ENCODE measurements around the gene CDCA7L. TPM values are rescaled to one million over a fixed set of nuclear protein-coding genes. Genes with fewer than 3 reads are reported as not detected.

The CDCA7L gene
- total and polyA plus RNA-seq, 2 of the 13 experiments (the other 11 are each of a cell fraction or from before 2014, with no cell fraction given): 2.7 to 4.2 TPM

DNA sequence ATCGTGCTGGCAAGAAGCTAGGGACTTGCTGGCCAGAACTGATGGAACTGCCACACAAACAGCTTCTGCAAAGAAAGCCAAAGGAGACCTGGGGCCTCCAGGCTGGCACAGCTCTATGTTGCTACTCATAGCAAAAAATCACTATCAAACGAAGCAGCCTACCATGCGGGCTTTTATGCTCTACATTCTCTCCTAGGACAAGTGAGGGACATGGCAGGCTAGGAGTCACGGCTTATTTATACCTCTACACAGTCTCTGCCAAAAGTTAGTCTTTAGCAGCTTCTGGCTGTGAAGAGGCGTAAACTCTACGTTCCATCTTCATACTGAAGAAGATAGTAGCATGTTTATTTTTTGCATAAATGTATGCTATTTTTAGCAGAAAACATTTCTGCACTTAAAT lies 35.4 kb downstream of the CDCA7L start:
- intact Hi-C loops (cut with micrococcal nuclease; ENCODE audit: unreplicated experiment) (no loop called here), in situ Hi-C loops (cut with HindIII; ENCODE audit: extremely low pct_ligation_motif_present, low pct_unique_long_range_greater_than_20kb) (no loop called here)
- FAIRE-seq: no peak
- TF ChIP-seq, protein P1, sequence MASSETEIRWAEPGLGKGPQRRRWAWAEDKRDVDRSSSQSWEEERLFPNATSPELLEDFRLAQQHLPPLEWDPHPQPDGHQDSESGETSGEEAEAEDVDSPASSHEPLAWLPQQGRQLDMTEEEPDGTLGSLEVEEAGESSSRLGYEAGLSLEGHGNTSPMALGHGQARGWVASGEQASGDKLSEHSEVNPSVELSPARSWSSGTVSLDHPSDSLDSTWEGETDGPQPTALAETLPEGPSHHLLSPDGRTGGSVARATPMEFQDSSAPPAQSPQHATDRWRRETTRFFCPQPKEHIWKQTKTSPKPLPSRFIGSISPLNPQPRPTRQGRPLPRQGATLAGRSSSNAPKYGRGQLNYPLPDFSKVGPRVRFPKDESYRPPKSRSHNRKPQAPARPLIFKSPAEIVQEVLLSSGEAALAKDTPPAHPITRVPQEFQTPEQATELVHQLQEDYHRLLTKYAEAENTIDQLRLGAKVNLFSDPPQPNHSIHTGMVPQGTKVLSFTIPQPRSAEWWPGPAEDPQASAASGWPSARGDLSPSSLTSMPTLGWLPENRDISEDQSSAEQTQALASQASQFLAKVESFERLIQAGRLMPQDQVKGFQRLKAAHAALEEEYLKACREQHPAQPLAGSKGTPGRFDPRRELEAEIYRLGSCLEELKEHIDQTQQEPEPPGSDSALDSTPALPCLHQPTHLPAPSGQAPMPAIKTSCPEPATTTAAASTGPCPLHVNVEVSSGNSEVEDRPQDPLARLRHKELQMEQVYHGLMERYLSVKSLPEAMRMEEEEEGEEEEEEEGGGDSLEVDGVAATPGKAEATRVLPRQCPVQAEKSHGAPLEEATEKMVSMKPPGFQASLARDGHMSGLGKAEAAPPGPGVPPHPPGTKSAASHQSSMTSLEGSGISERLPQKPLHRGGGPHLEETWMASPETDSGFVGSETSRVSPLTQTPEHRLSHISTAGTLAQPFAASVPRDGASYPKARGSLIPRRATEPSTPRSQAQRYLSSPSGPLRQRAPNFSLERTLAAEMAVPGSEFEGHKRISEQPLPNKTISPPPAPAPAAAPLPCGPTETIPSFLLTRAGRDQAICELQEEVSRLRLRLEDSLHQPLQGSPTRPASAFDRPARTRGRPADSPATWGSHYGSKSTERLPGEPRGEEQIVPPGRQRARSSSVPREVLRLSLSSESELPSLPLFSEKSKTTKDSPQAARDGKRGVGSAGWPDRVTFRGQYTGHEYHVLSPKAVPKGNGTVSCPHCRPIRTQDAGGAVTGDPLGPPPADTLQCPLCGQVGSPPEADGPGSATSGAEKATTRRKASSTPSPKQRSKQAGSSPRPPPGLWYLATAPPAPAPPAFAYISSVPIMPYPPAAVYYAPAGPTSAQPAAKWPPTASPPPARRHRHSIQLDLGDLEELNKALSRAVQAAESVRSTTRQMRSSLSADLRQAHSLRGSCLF (CRISPR knock-in tag; IDR thresholded peaks at IDR 0.05; ENCODE audit: borderline replicate concordance): no peak
- TF ChIP-seq ZNF138 (CRISPR knock-in tag; IDR thresholded peaks at IDR 0.05; ENCODE audit: low read depth): no peak
- no peak for TF ChIP-seq ISX (CRISPR knock-in tag; conservative IDR thresholded peaks at IDR 0.05)
- TF ChIP-seq NFATC3 (CRISPR knock-in tag; IDR thresholded peaks at IDR 0.05): no peak
- no peak for TF ChIP-seq ZFX (CRISPR knock-in tag; IDR thresholded peaks at IDR 0.05; ENCODE audit: low read depth)
- TF ChIP-seq CEBPG (CRISPR knock-in tag; IDR thresholded peaks at IDR 0.05): no peak
- no peak for TF ChIP-seq NFAT5 (CRISPR knock-in tag; IDR thresholded peaks at IDR 0.05)
- TF ChIP-seq ZKSCAN1 (IDR thresholded peaks at IDR 0.05; ENCODE audit: low read length): no peak
- TF ChIP-seq NR2F1 (CRISPR knock-in tag; IDR thresholded peaks at IDR 0.05): no peak
- BruUV-seq (replicated peaks): no TSS peak
- DNase-seq (ENCODE audit: low spot score): no peak
- H3K79me2 ChIP-seq (ENCODE audit: insufficient read depth, low read length): no peaks in the 10 kb centered on the region
- H3K27me3 ChIP-seq (ENCODE audit: control insufficient read depth in 1 of 2, insufficient read depth in 2 of 2, low read length in 2 of 2): peaks cover 2 to 19% of the 10 kb centered on the region in 2 experiments; a peak in 1 of 5 replicates
- H3K4me1 ChIP-seq (ENCODE audit: insufficient read depth, low read length): no peaks in the 10 kb centered on the region
- H3K4me3 ChIP-seq (replicated peaks in 1 of 3; ENCODE audit: insufficient read depth in 1 of 3, low read depth in 2 of 3, low read length in 3 of 3): no peak overlapping the region
- H3K27ac ChIP-seq (ENCODE audit: extremely low read length, insufficient read depth, low read length): no peak overlapping the region
- WGBS (ENCODE audit: low lambda C conversion rate): 39% methylated on average over 4 of the region's 6 CpGs
- H4K20me1 ChIP-seq (ENCODE audit: insufficient read depth, low read length): no peaks in the 10 kb centered on the region
- no peaks in the 10 kb centered on the region for H3K9me3 ChIP-seq (ENCODE audit: low read length)
- no peak overlapping the region for H3K4me2 ChIP-seq (ENCODE audit: low read depth, low read length)
- no peak overlapping the region for H2AFZ ChIP-seq (ENCODE audit: low read length)
- no peaks in the 10 kb centered on the region for H3K36me3 ChIP-seq (replicated peaks in 1 of 2; ENCODE audit: control insufficient read depth in 1 of 2, insufficient read depth in 2 of 2, low read length in 2 of 2)
- no peak overlapping the region for H3K9ac ChIP-seq (ENCODE audit: insufficient read depth, low read depth, low read length)
- POLR2A ChIA-PET: no interaction called here
- ATAC-seq: no peak
- CTCF ChIA-PET (ENCODE audit: low intra/inter-chr PET ratio, low total read pairs): no interaction called here
